ENCODE data around the gene OGN.

Gene OGN

DNA sequence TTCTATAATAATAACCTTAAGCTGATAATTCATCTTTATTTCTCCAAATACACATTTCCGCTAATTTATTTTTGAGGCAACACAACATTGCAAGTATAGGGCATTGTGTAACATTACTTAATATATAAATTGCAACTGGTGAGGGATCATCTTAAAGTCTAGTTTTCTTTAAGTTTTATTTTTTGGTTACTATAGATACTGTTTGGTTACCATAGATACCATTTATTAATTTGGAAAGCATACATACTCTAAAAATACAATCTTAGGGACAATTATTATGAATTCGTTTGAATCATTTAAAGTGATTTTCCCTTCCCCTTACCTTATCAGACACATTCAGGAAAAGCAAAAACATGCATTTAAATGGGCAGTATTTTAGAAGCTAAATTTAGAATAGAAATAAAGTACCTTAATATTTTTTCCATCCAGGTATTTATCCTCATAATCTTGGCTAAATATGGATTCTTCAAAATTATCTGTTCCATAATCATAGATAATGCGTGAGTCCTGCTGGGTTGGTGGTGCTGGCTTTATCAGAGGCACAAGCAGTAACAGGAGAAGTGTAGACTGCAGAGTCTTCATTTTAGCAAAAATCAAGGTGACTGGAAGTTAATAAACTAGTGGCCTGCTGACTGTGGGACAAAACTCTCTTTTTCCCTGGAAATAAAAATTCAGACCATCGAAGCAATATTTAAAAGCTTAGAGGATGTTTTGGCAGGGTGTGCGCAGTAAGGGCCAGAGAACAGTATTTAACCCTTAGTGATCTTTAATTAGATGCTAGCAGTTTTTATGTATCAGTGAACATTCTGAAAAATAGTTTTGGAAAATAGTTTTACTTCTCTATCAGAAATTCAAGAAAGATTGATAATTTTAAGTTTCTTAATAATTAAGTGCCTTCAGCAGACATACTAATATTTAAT, 1.3 kb downstream of the OGN start:
- no peak for DNase-seq

DNA sequence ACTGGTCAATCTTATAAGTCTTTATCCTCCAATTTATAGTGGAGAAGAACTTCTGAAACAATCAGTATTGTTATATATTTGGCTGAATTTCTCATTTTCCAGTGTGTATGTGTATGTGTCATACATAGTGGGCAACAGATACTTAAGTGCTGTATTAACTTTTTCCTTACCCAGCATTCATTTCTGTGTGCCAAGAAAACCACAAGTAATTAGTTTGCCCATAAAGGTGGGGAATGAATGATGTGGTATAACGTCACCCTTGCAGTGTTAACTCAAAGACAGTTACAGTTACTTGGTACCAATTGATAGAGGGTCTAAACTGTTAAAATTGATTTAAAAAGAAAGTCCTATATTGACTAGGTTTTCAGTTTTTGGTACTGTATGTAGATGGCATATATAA, 2.0 kb downstream of the OGN start:
- no peak for DNase-seq

DNA sequence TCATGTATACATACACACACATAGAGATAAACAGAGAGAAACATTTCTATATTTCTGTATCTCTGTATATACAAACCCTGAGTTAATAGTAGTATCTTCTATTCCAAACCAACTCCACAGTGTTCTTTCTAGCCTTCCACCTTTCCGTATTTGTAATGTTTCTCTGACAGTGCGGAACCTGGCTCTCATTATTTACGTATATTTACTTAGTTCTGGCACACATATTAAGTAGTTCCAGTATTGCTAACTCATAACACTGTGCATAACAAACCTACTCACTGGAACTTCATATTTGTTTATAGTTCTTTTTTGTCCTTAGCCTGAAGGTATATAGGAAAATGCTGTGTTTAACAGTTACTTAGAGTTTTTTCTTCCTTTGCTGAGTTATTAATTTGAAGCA, 6.5 kb downstream of the OGN start:
- DNase-seq, result no peak

DNA sequence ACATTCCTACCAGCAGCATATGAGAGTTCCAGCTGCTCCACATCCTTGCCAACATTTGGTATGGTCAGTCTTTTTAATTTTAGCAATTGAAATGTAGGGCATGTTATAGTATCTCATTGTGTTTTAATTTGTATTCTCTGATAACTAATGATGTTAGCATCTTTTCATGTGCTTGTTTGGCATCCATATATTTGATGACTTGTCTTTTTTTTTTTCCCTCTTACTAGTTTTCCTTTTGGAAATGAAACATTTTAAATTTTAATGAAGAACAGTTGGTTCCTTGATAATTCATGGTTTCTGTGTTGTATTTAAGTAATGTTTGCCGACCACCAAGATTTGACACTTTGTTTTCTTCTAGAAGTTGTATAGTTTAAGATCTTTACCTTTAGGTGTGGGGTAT, 8.8 kb downstream of the OGN start:
- no peak for DNase-seq

DNA sequence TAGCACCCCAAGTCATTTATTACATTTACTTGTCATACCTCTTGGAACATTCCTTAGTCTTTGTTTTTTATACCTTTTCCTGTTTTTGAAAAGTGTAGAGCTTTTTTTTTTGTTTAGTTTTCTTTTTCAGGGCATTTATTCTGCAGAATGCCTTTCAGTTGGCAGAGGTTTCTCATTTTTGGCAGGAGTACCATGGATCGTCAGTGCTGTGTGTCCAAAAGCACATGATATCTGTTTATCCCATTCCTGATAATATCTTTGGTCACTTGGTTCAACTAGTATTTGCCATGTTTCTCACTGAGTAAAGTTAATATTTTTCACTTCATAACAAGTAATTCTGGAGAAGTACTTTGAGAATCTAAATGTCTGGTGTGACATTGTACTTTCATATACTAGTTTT, 10.7 kb downstream of the OGN start:
- no peak for DNase-seq

DNA sequence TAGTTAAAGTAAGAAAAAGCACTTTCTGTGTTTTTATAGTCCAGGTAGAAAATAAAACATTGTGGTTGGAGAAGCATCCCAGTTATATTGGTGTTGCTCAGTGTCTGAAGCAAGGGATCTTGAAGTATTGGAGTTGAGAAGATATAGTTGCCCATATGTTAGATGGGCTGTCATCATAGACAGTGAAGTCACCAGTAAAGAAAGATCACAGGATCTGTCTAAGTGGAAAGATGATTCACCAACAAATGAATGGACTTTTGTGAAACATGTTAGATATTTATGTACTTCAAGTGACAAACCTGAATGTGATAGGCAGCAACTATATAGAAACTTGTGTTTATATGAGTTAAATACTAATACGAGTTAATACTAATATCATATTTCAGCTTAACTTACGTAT, 11.7 kb downstream of the OGN start:
- DNase-seq, result no peak

DNA sequence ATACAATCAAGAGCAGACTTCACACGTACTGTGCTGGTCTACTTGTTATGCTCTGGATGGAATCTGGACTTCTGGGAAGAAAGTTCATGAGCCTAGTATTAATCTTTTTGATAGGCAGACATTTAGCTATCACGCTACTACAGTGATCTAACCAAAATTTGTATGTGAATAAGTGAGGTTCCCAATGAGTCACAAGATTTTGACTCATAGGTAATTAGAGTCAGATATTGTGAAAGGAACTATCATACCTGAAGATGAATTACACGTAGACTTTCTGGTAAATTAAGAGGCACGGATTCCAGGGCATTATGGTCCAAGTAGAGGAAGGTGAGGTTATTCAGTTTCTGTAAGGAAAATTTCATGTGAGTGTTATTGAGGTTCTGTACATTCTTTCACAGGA, 18.4 kb downstream of the OGN start:
- no peak for DNase-seq

DNA sequence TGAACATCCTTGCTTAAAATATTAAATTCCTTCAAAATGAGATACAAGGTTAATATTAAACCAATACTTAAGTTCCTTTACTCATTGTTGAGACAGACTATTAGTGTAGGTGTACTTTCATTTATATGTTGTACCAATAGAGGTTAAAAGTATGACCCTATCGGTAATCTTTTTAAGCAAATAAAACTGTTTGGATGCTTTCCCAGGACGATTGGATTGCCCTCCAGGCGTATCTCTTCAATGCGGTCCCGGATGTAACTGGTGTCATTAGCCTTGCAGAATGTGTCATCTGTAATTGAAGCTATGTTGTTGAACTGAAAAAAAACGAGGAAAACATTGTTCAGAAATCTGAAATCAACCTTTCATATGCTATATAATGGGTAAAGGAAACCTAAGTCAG, 18.9 kb downstream of the OGN start:
- DNase-seq, result no peak

DNA sequence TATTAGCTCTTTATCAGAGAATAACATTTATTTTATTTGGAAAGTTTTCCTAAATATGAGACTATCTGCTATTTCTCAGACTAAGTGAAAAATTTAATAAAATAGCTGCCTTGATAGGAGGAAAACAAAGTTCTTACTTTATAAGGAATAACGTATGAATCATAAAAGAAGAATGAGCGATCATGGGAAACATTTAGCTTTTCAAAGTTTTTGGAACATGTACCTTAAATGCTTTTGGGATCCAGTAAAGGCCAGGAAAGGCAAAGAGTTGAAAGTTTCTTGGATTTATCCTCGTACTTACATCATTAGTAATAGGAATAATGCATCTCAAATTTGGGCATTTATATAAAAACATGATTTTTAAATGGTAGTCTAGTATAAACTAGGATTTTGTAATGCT, 19.4 kb downstream of the OGN start:
- DNase-seq, result no peak

DNA sequence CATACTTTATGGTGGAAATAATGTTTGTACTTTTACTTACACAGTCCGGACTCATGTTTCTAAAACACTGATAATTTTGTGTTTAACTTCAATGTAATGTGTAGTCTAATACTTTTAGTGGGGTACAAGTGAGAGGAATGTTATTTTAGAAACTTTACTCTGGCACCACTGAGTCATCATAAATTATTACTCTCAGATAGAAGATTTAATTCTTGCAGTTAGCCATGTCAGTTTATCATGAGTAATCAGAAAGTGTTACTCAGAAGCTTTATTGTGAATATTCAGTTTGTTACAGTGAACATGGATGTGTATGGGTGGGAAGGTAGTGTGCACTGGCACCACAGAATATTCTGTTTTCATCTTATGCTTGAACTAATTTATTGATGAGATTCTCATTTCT, 20.0 kb downstream of the OGN start:
- DNase-seq, result no peak

DNA sequence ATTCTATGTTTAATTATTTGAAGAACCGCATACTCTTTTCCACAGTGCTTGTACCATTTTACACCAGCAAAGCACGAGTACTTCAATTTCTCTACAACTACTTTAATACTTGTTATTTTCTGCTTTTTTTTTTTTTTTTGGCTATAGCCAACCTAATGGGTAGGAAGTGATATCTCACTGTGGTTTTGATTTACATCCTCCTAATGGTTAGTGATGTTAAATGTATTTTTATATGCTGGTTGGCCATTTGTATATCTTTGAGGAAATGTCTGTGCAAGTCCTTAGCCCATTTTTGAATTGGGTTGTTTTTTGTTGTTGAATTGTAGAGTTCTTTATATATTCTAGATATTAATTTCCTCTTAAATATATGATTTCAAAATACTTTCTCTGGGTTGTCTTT, 22.6 kb downstream of the OGN start:
- no peak for DNase-seq

DNA sequence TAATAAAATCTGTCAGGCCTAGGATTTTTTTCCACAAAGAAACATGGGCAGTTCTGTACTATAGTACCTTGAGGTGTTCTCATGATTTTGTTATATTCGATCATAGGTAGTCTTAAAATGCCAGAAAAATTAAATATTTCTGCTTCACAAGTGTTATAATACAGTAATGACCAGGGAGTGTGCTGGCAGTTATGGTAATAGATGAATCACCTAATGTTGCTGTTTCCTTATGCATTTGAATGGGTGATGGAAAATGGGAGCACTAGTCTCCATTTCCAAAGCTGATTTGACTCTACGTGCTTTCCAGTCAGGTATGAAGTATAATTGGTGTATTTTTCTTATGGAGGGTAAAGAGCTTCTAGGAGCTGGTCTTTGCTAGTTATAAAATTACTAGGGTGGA, 23.8 kb downstream of the OGN start:
- no peak for DNase-seq

DNA sequence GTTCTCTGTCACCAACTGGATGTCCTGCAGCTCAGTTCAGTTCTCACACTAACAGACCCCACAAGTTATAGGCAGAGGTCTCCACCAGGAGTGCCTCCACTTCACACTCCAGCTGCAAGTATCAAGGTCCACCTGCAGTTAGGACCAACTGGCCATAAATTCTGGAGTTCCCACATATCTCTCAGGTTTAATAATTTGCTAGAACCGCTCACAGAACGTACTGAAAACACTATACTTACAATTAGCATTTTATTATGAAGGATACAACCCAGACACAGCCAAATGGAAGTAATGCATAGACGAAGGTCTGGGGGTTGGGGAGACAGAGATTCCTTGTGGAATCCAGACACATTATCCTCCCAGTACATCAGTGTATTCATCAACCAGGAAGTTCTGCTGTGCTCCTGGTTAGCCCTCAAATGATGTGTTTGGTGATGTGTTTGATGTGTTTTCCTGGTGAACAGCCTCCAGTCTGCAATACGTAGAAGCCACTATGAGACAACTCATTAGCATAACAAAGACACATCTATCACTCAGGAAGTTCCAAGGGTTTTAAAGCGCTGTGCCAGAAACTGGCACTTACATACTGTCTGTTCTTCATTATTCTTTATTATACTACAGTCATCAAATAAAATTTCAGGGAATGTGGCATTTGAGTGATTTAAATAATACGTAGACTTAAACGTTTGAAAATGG, 25.4 kb downstream of the OGN start:
- DNase-seq, result no peak

DNA sequence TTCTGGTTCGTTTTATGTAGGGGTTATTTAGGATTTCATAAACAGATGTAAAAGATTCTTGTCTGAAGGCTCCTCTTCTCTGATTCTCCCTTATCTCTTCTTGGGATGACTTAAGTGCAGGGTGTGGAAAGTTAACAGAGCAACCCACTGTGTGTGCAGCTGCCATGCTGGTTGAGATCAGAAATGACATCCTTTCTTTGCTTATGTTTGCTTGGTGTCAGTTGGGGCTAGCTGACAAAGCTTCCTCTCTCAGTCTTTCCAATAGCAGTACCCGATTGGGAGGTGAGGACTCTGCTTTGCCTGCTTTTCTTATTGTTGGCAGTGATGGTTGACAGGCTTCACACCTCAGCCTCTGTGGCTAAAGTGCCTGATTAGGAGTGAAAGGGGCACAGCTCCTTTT, 26.5 kb downstream of the OGN start:
- no peak for DNase-seq

DNA sequence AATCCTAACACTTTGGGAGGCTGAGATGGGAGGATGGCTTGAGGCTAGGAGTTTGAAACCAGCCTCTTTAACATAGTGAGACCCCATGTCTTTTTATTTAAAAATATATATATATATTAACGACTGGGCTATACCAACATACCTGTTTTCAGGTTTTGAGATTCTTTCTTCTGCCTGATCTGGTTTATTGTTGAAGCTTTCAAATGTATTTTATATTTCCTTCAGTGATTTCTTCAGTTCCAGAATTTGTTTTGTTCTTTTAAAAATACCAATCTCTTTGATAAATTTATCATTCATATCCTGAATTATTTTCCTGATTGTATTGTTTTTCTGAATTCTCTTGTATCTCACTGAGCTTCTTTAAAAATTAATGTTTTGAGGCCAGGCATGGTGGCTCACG, 31.2 kb downstream of the OGN start:
- DNase-seq, result no peak

DNA sequence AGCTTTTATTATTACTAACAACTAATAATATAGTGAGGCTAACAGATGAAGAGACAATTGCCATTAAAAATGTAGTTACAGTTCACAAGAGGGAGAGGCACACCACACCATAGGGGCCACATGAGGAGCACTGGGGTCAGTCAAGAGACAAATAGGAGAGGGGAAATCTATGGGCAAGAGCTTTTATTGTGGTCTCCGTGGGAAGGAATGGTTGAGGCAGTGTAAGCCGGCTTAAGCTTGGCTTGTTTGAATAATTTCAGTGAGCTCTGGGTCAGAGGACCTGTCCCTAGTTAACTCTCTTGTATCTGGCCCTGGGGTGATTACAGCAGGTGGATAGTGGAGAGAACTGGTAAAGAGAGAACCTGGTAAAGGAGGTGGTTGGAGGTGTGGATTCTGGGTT, 35.3 kb downstream of the OGN start:
- DNase-seq, result no peak

DNA sequence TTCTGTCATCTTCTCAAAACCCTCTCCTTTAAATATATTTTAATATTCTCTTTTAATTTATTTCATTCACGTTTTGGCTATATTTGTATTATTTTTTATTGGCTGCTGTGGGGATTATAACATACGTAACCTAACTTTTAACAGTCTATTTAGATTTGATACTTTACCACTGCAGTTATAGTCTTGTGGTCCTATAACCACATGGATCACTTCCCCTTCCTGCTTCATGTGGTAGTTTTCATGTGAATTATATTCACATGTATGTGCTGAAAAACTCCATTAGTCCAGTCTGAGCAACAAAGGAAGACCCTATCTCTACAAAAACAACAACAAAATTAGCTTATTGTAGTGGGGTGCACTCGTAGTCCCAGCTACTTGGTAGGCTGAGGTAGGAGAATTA, 44.3 kb downstream of the OGN start:
- no peak for DNase-seq

DNA sequence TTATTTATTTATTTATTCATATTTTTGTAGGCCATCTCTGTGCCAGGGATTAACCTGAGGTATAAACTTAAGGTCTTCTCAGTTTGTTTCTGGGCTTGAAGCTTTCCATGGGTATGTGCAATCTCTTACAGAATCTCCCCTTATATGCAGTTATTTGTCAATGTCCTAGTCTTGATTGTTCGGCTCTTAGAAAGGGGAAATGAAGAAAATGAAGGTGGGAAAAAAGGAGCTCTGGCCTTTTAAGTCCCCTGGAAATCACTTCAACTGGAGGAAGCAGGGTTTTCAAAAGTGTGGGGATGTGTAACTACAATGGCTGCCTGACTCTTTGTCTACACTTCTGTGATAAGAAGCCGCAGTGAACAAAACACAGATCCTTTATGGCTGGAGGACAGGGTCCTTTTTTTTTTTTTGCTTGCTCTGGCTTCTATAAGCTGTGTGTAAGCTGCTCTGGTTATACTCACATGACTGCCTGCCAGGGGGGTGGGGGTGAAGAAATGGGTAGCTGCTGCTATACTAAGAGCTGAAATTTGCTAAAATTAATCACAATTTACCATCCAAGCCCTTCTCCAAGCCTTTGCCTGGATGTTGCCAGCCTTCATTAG, 44.9 kb downstream of the OGN start:
- no peak for DNase-seq

DNA sequence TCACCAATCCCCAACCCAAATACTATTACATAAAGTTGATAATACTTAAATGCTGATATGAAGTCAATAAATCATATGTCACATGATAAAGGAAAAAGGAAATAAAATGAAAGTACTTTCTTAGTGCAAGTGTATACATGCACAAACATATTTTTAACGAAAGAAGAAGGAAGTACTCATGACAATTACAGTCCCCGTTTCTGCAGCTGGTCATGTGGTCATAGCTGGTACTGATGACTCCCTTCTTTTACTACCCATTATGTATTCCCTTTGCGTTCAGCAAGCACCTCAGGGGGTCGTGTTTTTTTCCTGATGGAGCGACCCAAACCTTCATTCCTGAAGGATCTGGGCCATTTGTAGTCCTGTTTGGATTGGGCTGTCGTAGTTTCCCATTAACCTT, 51.3 kb downstream of the OGN start:
- DNase-seq, result no peak

DNA sequence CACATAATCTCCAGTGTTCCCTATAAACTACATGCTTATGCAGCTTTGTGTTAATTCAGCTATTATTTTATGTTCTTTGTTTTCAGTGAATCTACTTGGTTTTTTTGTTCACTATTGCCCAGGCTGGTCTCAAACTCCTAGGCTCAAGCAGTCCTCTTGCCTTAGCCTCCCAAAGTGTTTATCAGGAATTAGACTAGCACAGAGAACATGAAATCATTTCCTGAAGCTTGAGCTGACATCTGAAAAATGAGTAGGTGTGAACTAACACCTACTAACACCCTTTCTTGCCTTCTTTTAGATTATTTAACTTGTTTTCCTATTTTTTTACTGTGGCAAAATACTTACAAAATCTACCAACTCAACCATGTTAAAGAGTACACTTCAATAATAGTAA, 53.6 kb downstream of the OGN start:
- DNase-seq, result no peak

DNA sequence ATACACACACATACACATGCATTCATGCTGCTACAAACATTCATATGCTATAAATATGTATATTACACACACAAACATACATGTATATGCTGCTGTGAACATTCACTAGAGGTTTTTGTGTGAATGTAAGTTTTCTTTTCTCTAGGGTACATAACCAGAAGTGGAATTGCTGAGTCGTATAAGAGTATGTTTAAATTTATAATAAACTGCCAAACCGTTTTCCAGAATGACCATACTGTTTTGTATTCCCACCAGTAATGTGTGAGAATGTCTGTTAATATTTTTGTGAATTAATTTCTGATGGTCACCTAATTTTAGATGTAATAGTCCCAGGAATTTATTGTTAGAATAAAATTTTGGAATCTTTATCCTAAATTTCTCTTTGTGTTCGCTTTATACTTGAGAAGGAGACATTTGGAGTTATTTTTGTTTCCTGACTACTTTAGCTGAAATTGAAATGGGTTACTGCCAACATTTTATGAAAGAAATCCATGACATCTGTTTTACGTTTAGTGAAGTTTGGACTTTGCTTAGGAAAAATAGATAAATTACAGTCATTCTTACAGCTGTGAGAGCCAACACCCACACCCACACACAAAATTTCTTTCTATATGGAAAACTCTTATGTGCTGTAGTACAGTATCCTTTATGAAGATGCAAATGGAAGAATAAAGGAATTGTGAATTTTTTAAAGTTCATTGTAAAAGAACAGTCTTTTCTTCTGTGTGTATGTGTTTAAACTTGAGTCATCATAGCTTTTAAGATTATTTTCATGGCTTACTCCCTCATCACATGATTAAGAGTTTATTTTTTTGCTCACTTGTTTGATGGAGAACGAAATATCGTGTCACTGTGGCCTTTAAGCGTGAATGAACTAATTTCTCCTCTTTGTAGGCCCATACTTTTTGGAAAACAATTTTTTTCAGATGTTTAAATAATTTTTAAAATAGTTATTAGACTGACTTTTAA, 54.3 kb downstream of the OGN start:
- DNase-seq, result no peak

DNA sequence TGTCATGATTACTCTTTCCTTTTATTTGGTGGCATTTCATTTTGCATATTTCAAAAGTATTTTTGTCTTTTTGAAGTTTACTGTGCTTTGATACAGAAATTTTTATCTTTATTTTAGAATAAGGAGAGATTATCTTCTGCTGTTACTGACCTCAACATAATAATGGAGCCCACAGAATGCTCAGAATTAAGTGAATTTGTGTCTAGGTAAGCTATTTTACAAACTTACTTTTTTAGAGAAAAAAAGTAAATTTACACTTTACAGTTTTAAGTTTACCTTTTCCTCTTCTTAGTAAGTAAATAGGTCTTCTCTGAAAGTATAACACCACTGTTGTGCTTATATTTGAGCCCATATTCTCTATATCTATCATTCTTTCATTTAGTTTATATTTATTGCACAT, 58.8 kb downstream of the OGN start:
- DNase-seq, result no peak
